Ovary (tissue), 3 donors: ENCODE data around the gene FA2H.

Experiments
- CTCF ChIP-seq, 3 donors: fragments of 450-650 bp in 2 of 3; fragments of 200-600 bp in 1 of 3; IDR thresholded peaks; one replicate each; pipeline versions ENCODE4 v1.5.1 to v1.8.0; 2016 to 2022; ENCODE audit warnings: antibody characterized with exemption in 3 of 3, mild to moderate bottlenecking in 1 of 3
- EP300 ChIP-seq: sonication (generic); formaldehyde crosslinking; IDR thresholded peaks from one replicate; pipeline ENCODE4 v1.6.1; 2017; ENCODE audit warnings: antibody characterized with exemption
- POLR2A ChIP-seq: fragments of 450-650 bp; IDR thresholded peaks from one replicate; pipeline ENCODE4 v1.6.1; 2017; ENCODE audit warnings: antibody characterized with exemption, mild to moderate bottlenecking, moderate library complexity
- donor health status: DM: no; HTN: no; CAD: no.

GRCh38 chr16:74759564-74759963, 15.1 kb downstream of the FA2H start:
- TF ChIP-seq POLR2A, result no peak
- no peak for TF ChIP-seq CTCF (IDR thresholded peaks at IDR 0.05)
- no peak for TF ChIP-seq EP300
